ENCODE measurements around the gene MED31.

- TF ChIP-seq CTCF (IDR thresholded peaks at IDR 0.05; ENCODE audit: poor library complexity) (no peak), EZH2 (IDR thresholded peaks at IDR 0.05; ENCODE audit: borderline replicate concordance) (no peak), EZH2phosphoT487 (IDR thresholded peaks at IDR 0.05; ENCODE audit: low read depth, severe bottlenecking, unreplicated experiment) (no peak)
Measured at GRCh38 chr17:6638046-6638908, 13.1 kb downstream of the MED31 start.
